Neural cell (in vitro differentiated cells): Measurements from ENCODE around the gene LY6G6F. TPM values are rescaled to one million over a fixed set of nuclear protein-coding genes. Genes with fewer than 3 reads are reported as not detected.

ENCODE experiments used
- H2AFZ ChIP-seq: fragments of 200-600, 300-800 bp; sonication (generic), shearing (Covaris generic); 2 replicates; pipeline ENCODE4 v1.6.0; 2014; ENCODE audit warnings: low read depth, mild to moderate bottlenecking, antibody characterized with exemption, low read length, moderate library complexity
- H3F3A ChIP-seq: fragments of 200-600 bp; shearing (Covaris generic); 2 replicates; pipeline ENCODE4 v1.6.1; 2016; ENCODE audit warnings: mild to moderate bottlenecking, moderate library complexity, mixed read lengths, antibody characterized with exemption, low read length; ENCODE audit not compliant: insufficient read depth, poor library complexity, severe bottlenecking
- H3K27ac ChIP-seq: fragments of 200-600, 300-800 bp; sonication (generic), shearing (Covaris generic); 2 replicates; pipeline ENCODE4 v1.5.1; 2014; ENCODE audit warnings: mild to moderate bottlenecking, low read length, moderate library complexity
- H3K27me3 ChIP-seq: fragments of 300-800, 200-600 bp; sonication (generic), shearing (Covaris generic); 2 replicates; pipeline ENCODE4 v1.6.0; 2014; ENCODE audit warnings: mild to moderate bottlenecking, low read depth, low read length, moderate library complexity; ENCODE audit not compliant: insufficient read depth
- H3K36me3 ChIP-seq: fragments of 300-800, 200-600 bp; sonication (generic), shearing (Covaris generic); 2 replicates; pipeline ENCODE4 v1.5.1; 2014; ENCODE audit warnings: mild to moderate bottlenecking, antibody characterized with exemption, low read length, moderate library complexity; ENCODE audit not compliant: insufficient read depth
- H3K4me2 ChIP-seq: fragments of 300-800, 200-600 bp; sonication (generic), shearing (Covaris generic); 2 replicates; pipeline ENCODE4 v1.6.0; 2014; ENCODE audit warnings: mild to moderate bottlenecking, low read length
- H3K4me3 ChIP-seq: fragments of 300-800, 200-600 bp; sonication (generic), shearing (Covaris generic); 2 replicates; pipeline ENCODE4 v1.5.1; 2014; ENCODE audit warnings: mild to moderate bottlenecking, low read length, moderate library complexity
- H3K79me2 ChIP-seq: fragments of 200-600 bp; shearing (Covaris generic); replicated peaks from 2 replicates; pipeline ENCODE4 v1.6.0; 2014; ENCODE audit warnings: mild to moderate bottlenecking, low read length, moderate library complexity; ENCODE audit not compliant: insufficient read depth
- H3K9ac ChIP-seq: fragments of 300-800, 200-600 bp; sonication (generic), shearing (Covaris generic); 2 replicates; pipeline ENCODE4 v1.6.1; 2016; ENCODE audit warnings: mild to moderate bottlenecking, low read length, mixed read lengths
- H3K9me2 ChIP-seq: fragments of 200-600 bp; shearing (Covaris generic); 2 replicates; pipeline ENCODE4 v1.6.1; 2016; ENCODE audit warnings: mild to moderate bottlenecking, low read length, mixed read lengths; ENCODE audit not compliant: insufficient read depth
- H3K9me3 ChIP-seq: fragments of 200-600, 300-800 bp; sonication (generic), shearing (Covaris generic); 2 replicates; pipeline ENCODE4 v1.6.1; 2016; ENCODE audit warnings: mild to moderate bottlenecking, mixed run types, low read length, moderate library complexity, mixed read lengths
- H4K20me1 ChIP-seq: fragments of 200-600 bp; shearing (Covaris generic); 2 replicates; pipeline ENCODE4 v1.6.1; 2016; ENCODE audit warnings: mild to moderate bottlenecking, mixed run types; ENCODE audit not compliant: insufficient read depth
- CTCF ChIP-seq: fragments of 450-650 bp; IDR thresholded peaks from 2 replicates; pipeline ENCODE4 v1.5.1; 2014; ENCODE audit warnings: antibody characterized with exemption, mild to moderate bottlenecking, moderate library complexity; ENCODE audit not compliant: poor library complexity, severe bottlenecking
- EP300 ChIP-seq: fragments of 450-650 bp; conservative IDR thresholded peaks from 2 replicates; pipeline ENCODE4 v1.6.1; 2014; ENCODE audit warnings: antibody characterized with exemption, mild to moderate bottlenecking, moderate library complexity; ENCODE audit not compliant: poor library complexity, severe bottlenecking
- EZH2 ChIP-seq: fragments of 200-600, 300-800 bp; shearing (Covaris generic), sonication (generic); IDR thresholded peaks from 2 replicates; pipeline ENCODE4 v1.6.1; 2014; ENCODE audit warnings: antibody characterized with exemption, low read length, borderline replicate concordance, mild to moderate bottlenecking; ENCODE audit not compliant: insufficient read depth, poor library complexity, severe bottlenecking
- MXI1 ChIP-seq: fragments of 450-650 bp; conservative IDR thresholded peaks from 2 replicates; pipeline ENCODE4 v1.6.1; 2014; ENCODE audit warnings: antibody characterized with exemption, mild to moderate bottlenecking; ENCODE audit not compliant: poor library complexity, severe bottlenecking
- POLR2AphosphoS5 ChIP-seq: IDR thresholded peaks from 2 replicates; pipeline ENCODE4 v1.6.1; 2012
- RAD21 ChIP-seq: fragments of 450-650 bp; conservative IDR thresholded peaks from 2 replicates; pipeline ENCODE4 v1.6.1; 2014; ENCODE audit warnings: antibody characterized with exemption, mild to moderate bottlenecking, moderate library complexity
- REST ChIP-seq: IDR thresholded peaks from 2 replicates; pipeline ENCODE4 v1.6.1; 2012; ENCODE audit warnings: borderline replicate concordance
- SMC3 ChIP-seq: fragments of 450-650 bp; conservative IDR thresholded peaks from 2 replicates; pipeline ENCODE4 v1.6.1; 2014; ENCODE audit warnings: antibody characterized with exemption, mild to moderate bottlenecking, moderate library complexity; ENCODE audit not compliant: poor library complexity
- TAF1 ChIP-seq: IDR thresholded peaks from 2 replicates; pipeline ENCODE4 v1.6.1; 2012; ENCODE audit warnings: low read depth
- polyA plus RNA-seq: library from polyadenylated mRNA; depleted of rRNA; stranded (reverse); fragments of >200 nt; gene quantifications from 2 replicates; pipeline ENCODE4 v1.2.3, GENCODE V29; 2014

LY6G6F gene
- polyA plus RNA-seq, 1 donor from 2014 or later: not detected

- Histone ChIP-seq H3K27me3 (no peaks in the 10 kb centered on the region), H3K36me3 (peaks cover 4% of the 10 kb centered on the region), H3K79me2 (no peaks in the 10 kb centered on the region), H3K9me2 (no peaks in the 10 kb centered on the region), H3F3A (no peaks in the 10 kb centered on the region), H3K27ac (no peak overlapping the region), H3K4me3 (no peak overlapping the region), H2AFZ (no peak overlapping the region), H3K9ac (no peak overlapping the region), H3K9me3 (no peaks in the 10 kb centered on the region), H4K20me1 (no peaks in the 10 kb centered on the region), H3K4me2 (no peak overlapping the region)
- TF ChIP-seq RAD21: no peak
- TF ChIP-seq MXI1: no peak
- no peak for TF ChIP-seq SMC3
These were observed 19.3 kb upstream of the LY6G6F start for GRCh38 chr6:31687321-31687720.

GRCh38 chr6:31687860-31688693, 18.6 kb upstream of the LY6G6F start:
- Histone ChIP-seq H4K20me1 (no peaks in the 10 kb centered on the region), H3K9me2 (no peaks in the 10 kb centered on the region), H3K9ac (no peak overlapping the region), H3K9me3 (no peaks in the 10 kb centered on the region), H3K27ac (no peak overlapping the region), H3F3A (no peaks in the 10 kb centered on the region), H3K79me2 (no peaks in the 10 kb centered on the region), H3K4me2 (no peak overlapping the region), H3K4me3 (no peak overlapping the region), H2AFZ (no peak overlapping the region), H3K27me3 (no peaks in the 10 kb centered on the region), H3K36me3 (peaks cover 4% of the 10 kb centered on the region)
- TF ChIP-seq EZH2 (no peak), REST (no peak), SMC3 (no peak), POLR2AphosphoS5 (no peak), TAF1 (no peak), MXI1 (no peak), EP300 (no peak), RAD21 (no peak), CTCF (no peak)
